SK-N-SH treated with all-trans-retinoic acid at 6 μM for 48 hours (cell line): Measurements from ENCODE around the gene PTCHD1.

Experiments
- BACH2 ChIP-seq: fragments of 250-450 bp; sonication (Bioruptor Pico); IDR thresholded peaks from 2 replicates; pipeline ENCODE4 v1.9.0; 2021; ENCODE audit warnings: mild to moderate bottlenecking, borderline replicate concordance
- CREB5 ChIP-seq: fragments of 250-450 bp; sonication (Bioruptor Pico); IDR thresholded peaks from 2 replicates; pipeline ENCODE4 v1.5.1; 2020; ENCODE audit warnings: low read depth, mild to moderate bottlenecking, moderate library complexity
- ESRRG ChIP-seq: fragments of 250-450 bp; sonication (Bioruptor Pico); IDR thresholded peaks from 2 replicates; pipeline ENCODE4 v1.6.1; 2021; ENCODE audit warnings: mild to moderate bottlenecking
- PATZ1 ChIP-seq: fragments of 250-450 bp; sonication (Bioruptor Pico); IDR thresholded peaks from 2 replicates; pipeline ENCODE4 v1.8.0; 2020; ENCODE audit warnings: mild to moderate bottlenecking, moderate library complexity, borderline replicate concordance
- RARB ChIP-seq: fragments of 250-450 bp; sonication (Bioruptor Pico); IDR thresholded peaks from 2 replicates; pipeline ENCODE4 v1.8.0; 2021; ENCODE audit warnings: mild to moderate bottlenecking, moderate library complexity
- SNAI2 ChIP-seq: fragments of 250-450 bp; sonication (Bioruptor Pico); IDR thresholded peaks from 2 replicates; pipeline ENCODE4 v1.5.0; 2020; ENCODE audit warnings: mild to moderate bottlenecking, moderate library complexity
- TSHZ2 ChIP-seq: fragments of 250-450 bp; sonication (Bioruptor Pico); IDR thresholded peaks from 2 replicates; pipeline ENCODE4 v1.5.0; 2020; ENCODE audit warnings: mild to moderate bottlenecking, moderate library complexity
- ZNF565 ChIP-seq: fragments of 450-650 bp; formaldehyde crosslinking; conservative IDR thresholded peaks from 2 replicates; pipeline ENCODE4 v1.5.0; 2020; ENCODE audit warnings: low read depth, mild to moderate bottlenecking, moderate library complexity

- no peak for TF ChIP-seq RARB (CRISPR knock-in tag)
- no peak for TF ChIP-seq ESRRG
- no peak for TF ChIP-seq SNAI2
- no peak for TF ChIP-seq PATZ1 (CRISPR knock-in tag)
- peak; percentile 59; the same call in 1 of the 2 replicates for TF ChIP-seq CREB5
- TF ChIP-seq TSHZ2 (CRISPR knock-in tag): no peak
- TF ChIP-seq ZNF565 (CRISPR knock-in tag): no peak
- TF ChIP-seq BACH2 (CRISPR knock-in tag): no peak
These were observed 48.8 kb downstream of the PTCHD1 start for GRCh38 chrX:23383411-23383810.
